Hepatocyte (in vitro differentiated cells): Measurements from ENCODE around the gene CTTN. TPM values are rescaled to one million over a fixed set of nuclear protein-coding genes. Genes with fewer than 3 reads are reported as not detected.

Source experiments
- DNase-seq: peaks from one replicate; pipeline ENCODE4 v3.0.0-alpha.2; 2016; ENCODE audit warnings: low spot score
- H2AFZ ChIP-seq: fragments of 200-600 bp; sonication (generic); 2 replicates; pipeline ENCODE4 v1.6.0; 2016; ENCODE audit warnings: antibody characterized with exemption, mild to moderate bottlenecking
- H3K27ac ChIP-seq: fragments of 200-600 bp; sonication (generic); 2 replicates; pipeline ENCODE4 v1.5.1; 2016; ENCODE audit warnings: mild to moderate bottlenecking
- H3K27me3 ChIP-seq: fragments of 200-600 bp; sonication (generic); 2 replicates; pipeline ENCODE4 v1.6.1; 2016
- H3K36me3 ChIP-seq: fragments of 200-600 bp; sonication (generic); replicated peaks from 2 replicates; pipeline ENCODE4 v1.5.1; 2016; ENCODE audit warnings: low read depth; ENCODE audit not compliant: insufficient read depth
- H3K4me1 ChIP-seq: fragments of 200-600 bp; sonication (generic); 2 replicates; pipeline ENCODE4 v1.5.1; 2016; ENCODE audit warnings: mild to moderate bottlenecking, moderate library complexity; ENCODE audit not compliant: insufficient read depth
- H3K4me2 ChIP-seq: fragments of 200-600 bp; sonication (generic); 2 replicates; pipeline ENCODE4 v1.6.0; 2016
- H3K4me3 ChIP-seq: fragments of 200-600 bp; sonication (generic); 2 replicates; pipeline ENCODE4 v1.5.1; 2016; ENCODE audit warnings: mild to moderate bottlenecking
- H3K79me2 ChIP-seq: fragments of 200-600 bp; sonication (generic); 2 replicates; pipeline ENCODE4 v1.6.0; 2017; ENCODE audit warnings: mild to moderate bottlenecking
- H3K9me2 ChIP-seq: fragments of 200-600 bp; sonication (generic); replicated peaks from 2 replicates; pipeline ENCODE4 v1.6.0; 2017; ENCODE audit warnings: mild to moderate bottlenecking; ENCODE audit not compliant: insufficient read depth
- H3K9me3 ChIP-seq: fragments of 200-600 bp; sonication (generic); 2 replicates; pipeline ENCODE4 v1.5.1; 2016; ENCODE audit warnings: low read depth, mild to moderate bottlenecking
- H4K20me1 ChIP-seq: fragments of 200-600 bp; sonication (generic); 2 replicates; pipeline ENCODE4 v1.6.0; 2016; ENCODE audit warnings: mild to moderate bottlenecking; ENCODE audit not compliant: insufficient read depth, poor library complexity, severe bottlenecking
- EZH2 ChIP-seq: fragments of 200-600 bp; sonication (generic); IDR thresholded peaks from 2 replicates; pipeline ENCODE4 v1.6.1; 2016; ENCODE audit warnings: antibody characterized with exemption, mild to moderate bottlenecking, borderline replicate concordance
- EZH2phosphoT487 ChIP-seq: fragments of 200-600 bp; sonication (generic); IDR thresholded peaks from one replicate; pipeline ENCODE4 v1.6.1; 2018; ENCODE audit warnings: antibody characterized with exemption, mild to moderate bottlenecking, low read depth, moderate library complexity; ENCODE audit not compliant: unreplicated experiment, severe bottlenecking
- WGBS: methylation state at CpG from one replicate; pipeline ENCODE4 v1.1.6; 2016; ENCODE audit warnings: low lambda C conversion rate; ENCODE audit errors: missing lambda C conversion rate; 5-methylcytosine and 5-hydroxymethylcytosine counted together
- polyA plus RNA-seq: library from polyadenylated mRNA; unstranded; fragments of >200 nt; fragmentation: Nextera tagmentation; extraction: Ambion mirVana; gene quantifications from 2 replicates; pipeline ENCODE4 v1.2.1, GENCODE V29; 2016
- total RNA-seq: library from RNA; depleted of rRNA; stranded (reverse); fragments of >200 nt; gene quantifications from 2 replicates; pipeline ENCODE4 v1.2.3, GENCODE V29; 2014
- TF ChIP-seq, protein P1 (sequence below): fragments of 200-600 bp; sonication (generic); IDR thresholded peaks from 2 replicates; pipeline ENCODE4 v1.5.1; 2016; ENCODE audit warnings: antibody characterized with exemption, mild to moderate bottlenecking; ENCODE audit not compliant: poor library complexity

CTTN gene
- total and polyA plus RNA-seq, 2 experiments from 2014 or later, result 154 to 207 TPM

DNA sequence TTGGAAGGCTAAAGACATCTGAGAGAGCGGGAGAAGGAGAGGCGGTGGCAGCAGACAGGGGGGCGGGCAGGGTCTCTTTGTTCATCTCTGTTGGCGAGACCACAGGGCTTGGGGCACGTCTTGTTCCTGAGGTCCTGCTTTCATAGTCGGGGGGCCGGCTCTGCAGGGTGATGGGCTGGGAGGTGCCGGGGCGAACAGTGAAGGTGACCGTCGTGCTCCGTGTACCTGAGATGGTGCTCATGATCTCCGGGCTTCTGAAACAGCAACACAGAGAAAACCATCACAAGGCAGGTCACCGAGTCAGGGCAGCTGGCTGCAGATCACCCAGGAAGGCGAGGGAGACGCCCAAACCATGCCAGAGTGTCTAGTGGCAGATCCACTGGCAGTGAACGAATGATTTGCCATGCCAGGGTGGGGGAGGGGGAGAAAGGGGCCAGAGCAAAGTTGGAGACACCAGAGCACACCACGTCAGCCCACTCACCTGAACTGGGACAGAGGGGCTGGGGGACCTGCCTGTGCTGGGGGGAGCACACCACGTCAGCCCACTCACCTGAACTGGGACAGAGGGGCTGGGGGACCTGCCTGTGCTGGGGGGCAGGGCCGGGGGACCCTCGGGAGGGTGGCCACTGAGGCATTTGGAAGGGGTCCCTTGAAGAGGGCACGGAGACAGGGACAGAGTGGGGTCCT is 75.0 kb downstream of the CTTN start:
- TF ChIP-seq EZH2 (no peak), EZH2phosphoT487 (no peak)
- TF ChIP-seq, protein P1, sequence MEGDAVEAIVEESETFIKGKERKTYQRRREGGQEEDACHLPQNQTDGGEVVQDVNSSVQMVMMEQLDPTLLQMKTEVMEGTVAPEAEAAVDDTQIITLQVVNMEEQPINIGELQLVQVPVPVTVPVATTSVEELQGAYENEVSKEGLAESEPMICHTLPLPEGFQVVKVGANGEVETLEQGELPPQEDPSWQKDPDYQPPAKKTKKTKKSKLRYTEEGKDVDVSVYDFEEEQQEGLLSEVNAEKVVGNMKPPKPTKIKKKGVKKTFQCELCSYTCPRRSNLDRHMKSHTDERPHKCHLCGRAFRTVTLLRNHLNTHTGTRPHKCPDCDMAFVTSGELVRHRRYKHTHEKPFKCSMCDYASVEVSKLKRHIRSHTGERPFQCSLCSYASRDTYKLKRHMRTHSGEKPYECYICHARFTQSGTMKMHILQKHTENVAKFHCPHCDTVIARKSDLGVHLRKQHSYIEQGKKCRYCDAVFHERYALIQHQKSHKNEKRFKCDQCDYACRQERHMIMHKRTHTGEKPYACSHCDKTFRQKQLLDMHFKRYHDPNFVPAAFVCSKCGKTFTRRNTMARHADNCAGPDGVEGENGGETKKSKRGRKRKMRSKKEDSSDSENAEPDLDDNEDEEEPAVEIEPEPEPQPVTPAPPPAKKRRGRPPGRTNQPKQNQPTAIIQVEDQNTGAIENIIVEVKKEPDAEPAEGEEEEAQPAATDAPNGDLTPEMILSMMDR, result no peak
- Histone ChIP-seq H3K4me1 (no peaks in the 10 kb centered on the region), H3K9me3 (no peaks in the 10 kb centered on the region), H3K9me2 (no peaks in the 10 kb centered on the region), H3K4me2 (no peak overlapping the region), H3K4me3 (no peak overlapping the region), H2AFZ (no peak overlapping the region), H3K27ac (no peak overlapping the region), H4K20me1 (no peaks in the 10 kb centered on the region), H3K79me2 (no peaks in the 10 kb centered on the region), H3K27me3 (no peaks in the 10 kb centered on the region), H3K36me3 (no peaks in the 10 kb centered on the region)
- WGBS, result 96% methylated on average over 16 of the region's 22 CpGs
- DNase-seq, result no peak

DNA sequence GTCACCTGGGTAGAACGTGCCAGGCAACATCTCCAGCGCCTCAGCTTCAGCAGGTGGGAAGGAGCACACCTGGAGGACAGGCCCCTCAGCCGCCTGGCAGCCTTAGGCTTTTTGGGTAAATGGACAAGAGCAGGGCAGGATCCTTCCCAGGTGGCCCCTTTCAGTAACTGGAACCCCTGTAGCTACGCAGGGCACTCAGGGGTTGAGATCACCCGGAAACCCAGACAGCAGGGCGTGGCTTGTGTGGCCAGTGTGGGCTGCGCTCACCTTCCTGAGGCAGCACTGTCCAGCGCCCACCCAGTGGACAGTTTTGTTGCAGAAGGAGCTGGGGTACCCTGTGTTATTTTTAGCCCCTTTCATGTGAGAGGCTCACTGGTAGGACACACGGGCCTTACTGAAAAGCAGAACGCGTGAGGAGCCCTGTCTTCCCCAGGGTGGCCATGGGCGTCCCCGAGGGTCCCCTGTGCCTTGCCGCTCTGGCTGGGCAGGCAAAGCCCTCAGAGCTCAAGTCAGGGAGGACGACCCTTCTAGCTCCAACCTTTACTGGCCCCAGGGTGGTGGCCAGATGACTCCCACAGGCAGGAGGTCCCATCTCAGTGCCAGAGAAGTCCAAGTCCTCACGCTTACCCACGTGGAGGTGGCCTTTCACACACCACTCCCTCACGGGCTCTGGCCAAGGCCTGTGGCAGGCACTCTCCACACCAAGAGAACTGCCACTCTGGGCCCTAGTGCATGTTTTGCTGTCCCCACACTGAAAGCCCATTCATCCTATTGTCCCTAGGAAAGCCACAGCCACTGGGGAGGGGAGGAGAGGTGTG is 75.8 kb downstream of the CTTN start:
- H3K4me3 ChIP-seq, result no peak overlapping the region
- H3K27me3 ChIP-seq, result no peaks in the 10 kb centered on the region
- H3K27ac ChIP-seq, result no peak overlapping the region
- no peaks in the 10 kb centered on the region for H3K9me2 ChIP-seq
- H4K20me1 ChIP-seq, result no peaks in the 10 kb centered on the region
- no peak for TF ChIP-seq EZH2phosphoT487
- no peak for TF ChIP-seq EZH2
- TF ChIP-seq, protein P1, result no peak
- no peaks in the 10 kb centered on the region for H3K9me3 ChIP-seq
- no peak for DNase-seq
- no peak overlapping the region for H2AFZ ChIP-seq
- no peak overlapping the region for H3K4me2 ChIP-seq
- WGBS, result 91% methylated on average over 17 of the region's 18 CpGs
- no peaks in the 10 kb centered on the region for H3K4me1 ChIP-seq
- H3K79me2 ChIP-seq, result no peaks in the 10 kb centered on the region
- H3K36me3 ChIP-seq, result no peaks in the 10 kb centered on the region

DNA sequence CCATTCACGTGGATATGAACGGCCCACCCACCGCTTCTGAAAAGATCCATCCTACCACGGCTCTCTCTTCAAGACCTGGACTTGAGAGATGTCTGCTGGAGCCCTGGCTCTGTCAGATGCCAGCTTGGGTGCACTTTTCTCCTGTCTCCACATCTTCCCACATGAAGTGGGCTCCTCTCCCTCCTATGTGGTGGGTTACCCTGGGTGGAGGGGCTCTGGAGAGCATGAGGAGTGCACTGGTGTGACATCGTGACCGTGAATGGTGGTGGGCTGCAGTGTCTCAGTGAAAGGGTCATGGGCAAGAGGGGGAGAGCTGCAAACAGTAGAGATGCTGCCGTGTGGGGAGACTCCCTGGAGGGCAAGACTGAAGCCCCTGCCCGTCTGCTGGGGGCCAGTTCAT is 76.4 kb downstream of the CTTN start:
- Histone ChIP-seq H3K4me3 (no peak overlapping the region), H3K36me3 (no peaks in the 10 kb centered on the region), H3K4me1 (no peaks in the 10 kb centered on the region), H3K27me3 (no peaks in the 10 kb centered on the region), H4K20me1 (no peaks in the 10 kb centered on the region), H3K27ac (no peak overlapping the region), H3K9me3 (no peaks in the 10 kb centered on the region), H3K79me2 (no peaks in the 10 kb centered on the region), H3K9me2 (no peaks in the 10 kb centered on the region), H3K4me2 (no peak overlapping the region), H2AFZ (no peak overlapping the region)
- no peak for TF ChIP-seq EZH2phosphoT487
- TF ChIP-seq, protein P1, result no peak
- no peak for TF ChIP-seq EZH2
- WGBS, result 94% methylated on average over 8 of the region's 8 CpGs
- DNase-seq, result no peak
